Fibroblast of gingiva (primary cell): ENCODE results near the gene CCBE1.
"Not testable (repeated sequence)": the region's sequence is repeated elsewhere in the genome, so short reads cannot be mapped to it uniquely, and the experiment has no call there.

Experiments
- DNase-seq: peaks from one replicate; pipeline ENCODE4 v3.0.0-alpha.2; 2011; ENCODE audit warnings: low read depth

CCBE1 gene

DNA sequence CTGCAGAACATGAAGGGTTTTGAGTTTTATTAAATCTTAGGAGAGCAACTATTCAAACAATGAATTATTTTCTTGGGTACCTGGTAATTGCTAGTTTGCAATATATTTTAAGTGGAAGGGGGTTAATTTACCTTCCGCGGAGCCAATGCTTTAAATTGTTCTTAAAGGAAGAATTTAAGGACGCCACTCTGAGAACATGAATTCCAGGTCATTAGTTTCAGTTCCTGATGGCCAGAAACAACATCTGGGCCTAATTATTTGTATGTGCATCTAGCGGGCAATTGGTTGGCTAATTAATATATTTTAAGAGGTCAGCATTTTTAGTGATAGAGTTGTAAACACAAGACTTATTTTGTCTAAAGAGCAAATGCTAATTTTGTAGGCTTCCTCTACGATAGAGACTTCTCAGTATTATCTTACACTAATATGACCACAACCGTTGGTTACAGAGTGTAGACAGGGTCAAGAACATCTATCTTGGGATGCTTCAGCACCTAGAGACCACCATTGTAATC, 40.8 kb downstream of the CCBE1 start:
- no peak for DNase-seq

DNA sequence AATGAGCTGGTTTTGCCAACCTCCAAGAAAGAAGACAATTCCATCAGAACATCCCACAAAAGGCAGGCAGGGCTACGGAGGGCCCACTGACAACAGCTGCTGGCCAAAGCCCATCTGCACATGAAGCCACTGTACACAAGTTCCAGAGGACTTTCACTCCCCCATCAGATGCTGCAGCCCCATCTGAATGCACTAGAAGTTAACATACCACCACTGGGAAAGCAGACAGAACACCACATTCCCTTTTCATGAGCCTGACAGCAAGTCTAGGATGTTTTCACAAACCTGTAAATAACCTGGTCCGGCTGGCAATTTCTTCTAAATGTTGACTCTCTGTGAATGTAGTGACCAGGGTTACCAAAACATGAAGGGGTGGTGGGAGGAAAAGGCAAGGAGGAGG, 41.5 kb downstream of the CCBE1 start:
- DNase-seq: no peak

DNA sequence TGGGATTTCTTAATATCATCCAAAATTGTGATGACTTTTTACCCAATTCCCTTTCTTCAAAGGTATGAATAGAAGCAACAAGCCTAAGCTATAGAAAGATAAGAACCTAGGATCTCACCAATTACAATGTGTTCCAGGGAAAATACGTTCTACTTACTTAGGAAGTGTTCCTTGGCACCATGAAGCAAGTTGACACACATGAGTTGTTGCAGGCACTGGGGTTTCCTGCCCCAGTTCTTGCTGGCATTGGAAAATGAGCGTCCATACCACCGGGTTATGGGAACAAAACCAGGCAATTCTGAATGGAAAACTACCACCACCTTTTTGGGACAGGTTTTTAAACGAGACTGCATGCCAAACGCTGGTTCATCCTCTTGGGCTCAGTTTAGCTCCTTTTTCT, 46.2 kb downstream of the CCBE1 start:
- no peak for DNase-seq

DNA sequence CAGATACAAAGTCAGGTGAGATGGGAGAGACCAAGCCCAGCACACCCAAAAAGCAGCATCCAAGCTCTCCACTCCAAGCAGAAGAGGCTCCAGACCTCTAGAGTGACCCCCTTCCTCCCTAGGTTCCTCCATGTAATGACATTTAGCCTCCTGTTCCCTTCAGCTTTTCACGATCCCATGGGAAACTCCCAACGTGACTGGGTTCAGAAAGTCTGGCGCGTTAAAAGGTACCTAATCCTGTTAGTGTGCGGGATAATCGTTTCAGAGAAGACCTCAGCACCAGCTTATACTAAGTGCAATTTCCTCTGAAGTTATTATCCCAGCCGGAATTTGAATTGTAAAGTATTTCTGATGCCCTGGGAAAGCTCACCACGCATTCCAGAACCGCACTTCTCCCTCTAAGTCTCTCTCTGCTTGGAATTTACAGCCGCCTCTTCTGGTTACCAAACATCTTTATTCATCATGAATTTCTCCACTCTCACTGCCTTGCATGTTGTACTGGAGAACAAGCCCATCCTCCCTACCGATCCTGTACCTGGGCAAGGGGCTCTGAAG, 46.9 kb downstream of the CCBE1 start:
- DNase-seq: no peak

DNA sequence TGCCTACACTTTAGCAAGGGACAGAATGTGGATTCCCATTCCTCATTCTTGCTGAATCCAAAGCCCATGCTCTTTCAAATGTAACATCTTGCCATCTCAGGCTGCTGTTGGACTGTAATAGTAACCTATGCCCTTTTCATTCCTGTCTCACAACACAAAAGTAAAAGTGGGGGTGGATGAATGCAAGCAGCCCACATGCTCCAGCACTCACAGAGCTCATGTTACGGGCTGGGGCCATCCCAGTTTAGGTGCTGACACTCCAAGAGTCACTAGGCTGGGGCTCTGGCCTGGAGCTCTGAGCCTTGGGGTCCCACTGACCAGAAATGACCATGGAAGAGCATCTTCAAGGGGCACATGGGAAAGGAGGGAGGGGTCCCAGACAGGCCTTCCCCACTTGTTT, 47.6 kb downstream of the CCBE1 start:
- DNase-seq: no peak

DNA sequence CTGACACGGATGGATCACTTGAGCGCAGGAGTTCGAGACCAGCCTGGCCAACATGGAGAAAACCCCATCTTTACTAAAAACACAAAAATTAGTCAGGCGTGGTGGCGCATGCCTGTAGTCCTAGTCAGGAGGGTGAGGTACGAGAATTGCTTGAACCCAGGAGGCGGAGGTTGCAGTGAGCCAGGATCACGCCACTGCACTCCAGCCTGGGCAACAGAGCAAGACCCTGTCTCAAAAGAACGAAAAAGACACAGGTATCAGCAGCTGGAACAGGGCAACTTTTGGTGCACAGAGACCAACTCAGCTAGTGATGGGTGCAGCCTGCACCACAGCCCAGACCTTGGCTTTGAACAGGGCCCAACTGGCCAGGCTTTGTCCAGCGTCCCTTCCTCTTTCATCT, 48.8 kb downstream of the CCBE1 start:
- DNase-seq: not testable (repeated sequence)

DNA sequence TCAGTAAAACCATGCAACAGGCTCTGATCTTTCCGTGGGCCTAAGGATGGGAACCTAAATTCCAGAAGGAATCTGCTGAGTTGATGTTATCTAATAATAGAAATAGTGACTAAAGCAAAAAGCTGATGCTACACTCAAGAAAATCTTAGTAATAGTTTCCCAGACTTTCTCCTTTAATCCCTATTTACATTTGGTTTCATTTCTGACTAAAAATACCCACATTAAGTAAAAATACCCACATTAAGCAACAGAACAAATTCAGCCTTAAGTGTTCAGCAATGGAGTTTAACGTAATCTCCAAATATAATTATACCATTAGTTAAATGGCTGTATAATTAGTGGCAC, 50.3 kb downstream of the CCBE1 start:
- DNase-seq: no peak

DNA sequence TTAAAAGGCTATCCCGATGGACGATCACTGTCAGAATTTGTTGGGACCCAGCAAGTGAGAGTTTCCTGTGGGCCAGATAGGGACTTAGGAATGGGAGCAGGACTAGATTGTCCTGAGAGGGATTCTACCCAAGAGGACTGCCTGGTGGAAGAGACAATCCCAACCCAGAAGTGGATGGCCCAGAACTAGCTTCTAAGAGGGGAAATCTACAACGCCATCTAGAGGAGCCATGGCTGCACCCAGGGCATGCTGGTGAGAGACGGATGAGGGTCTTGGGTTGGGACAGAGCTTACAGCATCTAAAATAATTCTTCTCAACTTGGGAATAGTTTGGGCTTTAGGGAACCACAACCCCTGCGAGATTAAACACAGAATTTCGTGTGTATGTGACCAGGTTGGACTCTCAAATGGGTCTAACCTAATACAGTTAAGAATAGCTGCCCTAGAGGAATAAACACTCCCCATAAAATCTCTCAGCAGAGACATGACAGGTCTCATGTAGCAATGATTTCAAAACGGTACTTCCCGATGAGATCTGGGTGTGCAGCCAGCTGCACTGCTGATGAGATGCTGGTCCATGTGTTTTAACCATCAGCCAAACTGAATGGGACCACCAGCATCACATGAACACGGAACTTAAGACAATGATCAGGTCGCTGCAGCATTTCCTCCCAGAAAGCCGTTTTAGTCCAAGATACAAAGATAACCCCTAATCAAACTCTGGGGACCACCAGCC, 50.8 kb downstream of the CCBE1 start:
- DNase-seq: no peak

DNA sequence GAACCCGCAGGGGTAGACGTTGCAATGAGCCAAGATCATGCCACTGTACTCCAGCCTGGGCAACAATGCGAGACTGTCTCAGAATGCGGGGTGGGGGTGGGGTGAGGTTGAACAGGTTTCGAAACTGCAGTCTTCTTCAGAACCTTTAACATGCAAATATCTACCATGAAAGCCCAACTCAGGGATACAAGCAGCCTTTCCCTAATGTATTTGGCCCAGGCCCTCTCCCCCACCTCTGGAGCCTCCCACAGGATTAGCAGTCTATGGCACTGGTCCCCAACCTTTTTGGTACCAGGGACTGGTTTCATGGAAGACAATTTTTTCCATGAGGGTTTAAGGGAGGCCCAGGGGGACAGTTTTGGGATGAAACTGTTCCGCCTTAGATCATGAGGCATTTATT, 53.5 kb downstream of the CCBE1 start:
- no peak for DNase-seq

DNA sequence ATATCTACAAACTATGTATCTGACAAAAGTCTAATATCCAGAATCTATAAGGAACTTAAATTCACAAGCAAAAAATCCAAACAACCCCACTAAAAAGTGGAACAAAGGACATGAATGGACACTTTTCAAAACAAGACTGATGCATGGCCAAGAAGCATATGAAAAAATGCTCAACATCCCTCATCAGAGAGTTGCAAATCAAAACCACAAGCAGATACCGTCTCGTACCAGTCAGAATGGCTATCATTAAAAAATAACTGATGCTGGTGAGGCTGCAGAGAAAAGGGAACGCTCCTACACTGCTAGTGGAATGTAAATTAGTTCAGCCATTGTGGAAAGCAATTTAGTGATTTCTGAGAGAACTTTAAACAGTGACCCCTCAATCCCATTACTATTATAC, 56.5 kb downstream of the CCBE1 start:
- no peak for DNase-seq

DNA sequence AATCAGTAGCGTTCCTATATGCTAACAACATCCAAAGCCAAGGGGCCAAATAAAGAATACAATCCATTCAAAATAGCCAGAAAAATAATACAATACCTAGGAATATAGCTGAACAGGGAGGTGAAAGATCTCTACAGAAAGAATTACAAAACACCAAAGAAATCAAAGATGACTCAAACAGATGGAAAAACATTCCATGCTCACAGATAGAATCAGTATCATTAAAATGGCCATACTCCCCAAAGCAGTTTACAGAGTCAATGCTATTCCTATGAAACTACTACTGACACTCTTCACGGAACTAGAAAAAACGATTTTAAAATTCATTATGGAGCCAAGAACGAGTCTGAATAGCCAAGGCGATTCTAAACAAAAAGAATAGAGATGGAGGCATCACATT, 57.4 kb downstream of the CCBE1 start:
- no peak for DNase-seq

DNA sequence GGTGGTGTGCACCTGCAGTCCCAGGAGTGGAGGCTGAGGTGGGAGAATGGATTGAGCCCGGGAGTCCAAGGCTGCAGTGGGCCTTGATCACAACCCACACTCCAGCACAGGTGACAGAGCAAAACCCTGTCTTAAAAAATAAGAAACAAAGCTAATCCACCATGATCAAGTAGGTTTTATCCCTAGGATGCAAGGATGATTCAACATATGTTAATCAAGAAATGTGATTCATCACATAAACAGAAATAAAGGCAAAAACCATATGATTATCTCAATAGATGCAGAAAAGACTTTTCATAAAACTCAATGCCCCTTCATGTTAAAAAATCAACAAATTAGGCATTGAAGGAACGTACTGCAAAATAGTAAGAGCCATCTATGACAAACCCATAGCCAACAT, 58.1 kb downstream of the CCBE1 start:
- no peak for DNase-seq

DNA sequence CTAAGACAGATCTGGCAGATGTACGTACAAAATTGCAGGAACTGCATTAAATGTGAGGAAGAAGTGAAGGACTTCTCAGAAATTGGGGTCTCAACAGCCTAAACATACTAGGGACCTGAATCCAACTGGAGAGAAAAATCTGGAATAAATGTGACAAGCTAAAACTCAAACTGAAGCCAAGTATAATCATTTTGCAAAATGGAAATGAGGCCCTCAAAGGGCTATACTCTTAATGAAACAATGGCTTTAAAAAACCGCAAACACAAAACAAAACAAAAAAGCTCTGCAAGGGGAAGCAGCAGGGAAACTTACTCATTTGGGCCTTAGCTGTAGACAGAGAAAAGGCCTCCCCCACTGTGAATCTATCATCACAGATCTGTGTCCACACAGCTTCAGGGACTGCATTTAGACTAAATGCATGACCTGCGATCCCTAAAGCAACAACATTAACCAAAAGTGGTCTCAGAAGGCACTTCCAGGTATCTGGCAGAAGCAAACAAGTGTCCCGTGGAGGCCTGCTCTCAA, 63.2 kb downstream of the CCBE1 start:
- DNase-seq: no peak

DNA sequence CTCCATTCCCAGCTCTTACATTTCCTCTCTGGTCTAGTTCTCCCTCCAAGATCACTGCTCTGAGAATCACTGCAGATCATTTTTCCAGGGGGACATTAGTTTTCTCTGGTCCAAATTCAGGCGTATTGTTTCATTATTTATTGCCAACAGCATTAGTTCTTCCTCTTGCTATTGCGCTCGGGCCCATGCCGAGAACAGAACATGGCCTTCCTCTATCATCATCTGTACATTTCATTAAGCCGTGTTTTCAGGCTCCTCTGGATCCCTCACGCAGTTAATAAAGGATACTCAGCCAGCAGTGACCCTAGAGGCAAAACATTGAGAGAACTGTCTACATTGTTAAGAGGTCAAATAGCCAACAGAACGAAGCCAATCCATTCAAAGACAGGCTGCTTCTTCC, 63.9 kb downstream of the CCBE1 start:
- no peak for DNase-seq

DNA sequence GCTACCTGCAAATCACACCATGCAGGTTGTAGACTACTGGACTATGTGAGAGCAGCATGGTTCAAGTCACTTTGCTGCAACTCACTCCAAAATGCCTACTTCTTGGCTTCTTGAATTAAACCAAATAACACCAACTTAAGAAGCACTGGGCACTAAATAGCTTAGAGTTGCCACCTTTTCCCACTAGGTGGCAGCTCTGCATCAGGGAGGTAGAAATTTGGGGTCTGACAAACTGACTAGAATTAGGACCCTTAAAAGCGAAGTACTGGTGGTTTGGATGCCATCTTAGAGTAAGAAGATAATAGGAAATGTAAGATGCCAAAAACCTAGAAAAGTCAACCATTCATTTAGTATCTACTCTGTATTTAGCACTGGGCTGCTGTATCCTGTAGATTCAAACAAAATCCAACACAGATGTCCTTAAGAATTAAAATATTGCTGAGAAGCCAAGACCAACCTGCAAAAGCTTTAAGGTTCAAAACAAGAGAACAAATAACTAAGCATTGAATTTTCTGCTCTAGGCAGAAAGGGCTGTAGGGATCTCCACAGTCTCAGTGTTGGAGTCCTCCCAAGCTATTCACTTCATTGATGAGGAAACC, 65.5 kb downstream of the CCBE1 start:
- DNase-seq: peak; percentile 38

DNA sequence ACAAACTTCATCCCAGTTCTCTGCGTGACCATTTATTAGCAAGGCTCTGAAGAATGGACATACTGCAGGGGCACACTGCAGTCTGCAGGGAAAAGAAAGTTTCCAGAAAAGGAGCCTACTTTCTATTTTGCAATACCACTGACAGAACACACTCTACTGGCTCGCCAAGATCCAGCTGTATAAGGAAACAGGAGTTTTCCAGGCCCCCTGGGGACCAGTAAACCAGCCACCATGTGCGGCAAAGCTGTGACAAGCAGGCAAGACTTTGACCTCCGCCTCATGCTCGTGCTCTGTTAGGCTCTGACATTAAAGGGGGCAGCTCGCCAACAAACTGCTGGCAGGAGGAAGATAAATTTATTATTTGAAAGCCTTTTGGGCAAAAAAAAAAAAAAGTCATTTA, 67.3 kb downstream of the CCBE1 start:
- DNase-seq: peak; percentile 56

DNA sequence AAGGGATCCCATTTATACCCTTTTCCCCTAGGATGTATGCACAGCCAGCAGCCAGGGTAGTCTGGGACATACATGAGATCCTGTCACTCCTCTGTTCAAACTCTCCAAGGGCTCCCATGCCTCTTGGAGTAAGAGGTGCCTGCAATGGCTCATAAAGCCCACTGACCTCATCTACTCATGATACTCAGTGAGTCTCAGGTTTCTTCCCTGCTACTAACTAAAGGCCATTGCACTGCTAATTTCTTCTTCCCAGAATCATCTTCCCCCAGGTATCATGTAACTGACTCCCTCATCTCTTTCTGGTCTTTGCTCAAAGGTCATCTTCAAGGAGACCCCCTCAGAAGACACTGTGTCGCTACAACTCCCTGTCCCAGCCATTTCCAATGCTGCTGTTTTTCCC, 68.2 kb downstream of the CCBE1 start:
- no peak for DNase-seq

DNA sequence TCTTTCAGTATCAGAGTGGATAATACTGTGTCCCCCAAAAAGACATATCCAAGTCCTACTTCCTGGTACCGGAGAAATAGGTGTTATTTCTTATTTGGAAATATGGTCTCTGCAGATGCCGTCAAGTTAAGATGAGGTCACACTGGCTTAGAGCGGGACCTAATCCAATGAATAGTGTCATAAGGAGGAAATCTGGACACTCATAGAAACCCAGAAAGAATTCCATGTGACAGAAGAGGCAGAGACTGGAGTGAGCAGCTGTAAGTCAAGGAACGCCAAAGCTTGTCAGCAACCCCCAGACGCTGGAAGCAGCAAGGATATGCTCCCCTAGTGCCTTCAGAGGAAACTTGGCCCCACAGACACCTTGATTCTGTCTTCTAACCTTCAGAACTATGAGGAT, 69.8 kb downstream of the CCBE1 start:
- DNase-seq: no peak

DNA sequence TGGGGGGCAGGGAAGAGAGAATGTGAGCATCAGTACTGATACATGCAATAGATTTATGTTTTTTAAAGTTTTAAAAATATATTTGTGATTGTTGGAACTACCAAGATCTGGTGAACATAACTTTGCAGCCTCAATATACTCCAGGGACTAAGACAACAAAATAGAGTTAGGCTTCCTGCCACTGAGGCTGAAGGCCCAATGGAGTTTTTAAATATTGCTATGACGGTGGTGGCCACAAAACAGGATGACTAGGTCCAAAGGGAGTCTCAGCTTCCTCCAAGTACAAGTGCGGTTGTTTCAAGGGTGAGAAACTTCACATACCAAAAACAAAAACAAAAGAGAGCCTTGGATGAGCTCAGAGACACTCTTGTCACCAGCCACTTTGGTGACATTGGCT, 72.9 kb downstream of the CCBE1 start:
- peak; percentile 49 for DNase-seq

DNA sequence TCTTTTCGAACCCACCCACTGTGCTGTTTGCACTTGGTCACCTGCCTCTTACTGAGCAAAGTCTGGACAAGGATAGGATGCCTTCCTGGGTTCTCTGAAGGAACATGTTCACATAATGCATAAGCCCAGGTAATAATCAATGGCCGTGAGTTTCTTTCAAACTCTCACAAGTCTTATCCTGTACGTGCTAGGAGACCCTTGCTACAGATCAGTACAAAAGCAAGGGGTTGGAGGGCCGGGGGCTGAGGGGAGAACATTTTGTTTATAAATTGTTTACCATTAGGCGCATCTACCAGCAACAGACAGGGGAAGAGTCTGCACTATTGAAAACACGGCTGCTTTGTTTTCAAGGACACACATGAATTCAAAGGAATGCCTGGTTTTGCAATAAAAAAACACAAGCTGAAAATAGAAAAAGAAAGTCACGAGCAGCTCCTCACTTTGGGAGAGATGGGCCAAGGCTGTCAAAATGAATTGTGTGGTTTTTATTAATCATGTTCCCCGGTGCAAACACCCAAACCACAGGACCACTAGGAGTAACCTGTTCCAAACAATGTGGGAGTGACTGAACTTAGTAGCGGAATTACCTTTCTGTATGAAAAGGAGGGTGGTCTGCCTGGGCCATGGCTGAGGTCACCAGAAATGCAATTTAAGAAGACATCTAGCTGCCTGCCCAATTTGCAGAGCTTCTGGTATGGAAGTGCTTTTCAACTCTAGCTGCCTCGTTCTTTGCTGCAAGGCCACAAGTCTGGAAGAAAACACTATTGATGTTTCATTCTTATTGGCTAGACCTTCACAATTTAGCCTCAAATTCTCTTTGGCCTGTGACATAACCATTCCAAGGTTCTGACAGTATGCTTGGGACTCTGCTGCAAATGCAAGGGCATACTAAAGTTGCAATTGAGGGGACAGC, 73.5 kb downstream of the CCBE1 start:
- DNase-seq: peak; percentile 78

DNA sequence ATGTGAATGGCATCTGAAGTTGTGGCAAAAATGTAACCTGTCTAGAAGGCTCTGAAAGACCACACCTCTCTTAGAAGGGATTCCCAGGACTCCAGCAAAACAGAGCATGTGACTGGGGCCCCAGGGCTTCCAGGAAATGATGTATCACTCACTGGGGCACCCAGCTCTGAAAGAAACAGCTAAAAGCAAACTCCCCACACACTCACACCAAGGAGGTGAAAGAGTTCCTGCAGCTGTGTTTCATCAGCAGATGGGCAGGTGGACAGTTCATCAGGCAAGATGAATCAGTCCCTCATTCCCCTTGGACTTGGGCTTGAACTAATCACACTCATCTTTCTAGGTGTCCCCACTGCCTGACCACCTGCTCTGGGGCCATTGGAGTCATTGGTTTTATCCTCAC, 76.2 kb downstream of the CCBE1 start:
- DNase-seq: no peak

DNA sequence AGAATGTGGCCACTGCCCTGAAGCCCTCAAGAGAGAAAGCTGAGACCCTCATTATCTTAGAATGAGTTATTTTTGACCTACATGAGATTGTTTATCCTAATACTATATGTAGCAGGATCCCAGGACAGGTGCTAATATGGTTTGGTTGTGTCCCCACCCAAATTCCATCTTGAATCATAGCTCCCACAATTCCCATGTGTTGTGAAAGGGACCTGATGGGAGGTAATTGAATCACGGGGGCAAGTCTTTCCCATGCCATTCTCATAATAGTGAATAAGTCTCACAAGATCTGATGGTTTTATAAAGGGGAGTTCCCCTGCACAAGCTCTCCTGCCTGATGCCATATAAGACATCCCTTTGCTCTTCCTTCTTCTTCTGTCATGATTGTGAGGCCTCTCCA, 76.8 kb downstream of the CCBE1 start:
- DNase-seq: no peak
